HG03432 (cell line): ENCODE results near the gene DNAJB11.
"Not testable (repeated sequence)": the region's sequence is repeated elsewhere in the genome, so short reads cannot be mapped to it uniquely, and the experiment has no call there.

Source experiments
- ATAC-seq: cut with Tn5 transposase; IDR thresholded peaks from one replicate; pipeline ENCODE4 v1.9.1; 2021; ENCODE audit warnings: mild to moderate bottlenecking, moderate library complexity; ENCODE audit not compliant: unreplicated experiment

The DNAJB11 gene

DNA sequence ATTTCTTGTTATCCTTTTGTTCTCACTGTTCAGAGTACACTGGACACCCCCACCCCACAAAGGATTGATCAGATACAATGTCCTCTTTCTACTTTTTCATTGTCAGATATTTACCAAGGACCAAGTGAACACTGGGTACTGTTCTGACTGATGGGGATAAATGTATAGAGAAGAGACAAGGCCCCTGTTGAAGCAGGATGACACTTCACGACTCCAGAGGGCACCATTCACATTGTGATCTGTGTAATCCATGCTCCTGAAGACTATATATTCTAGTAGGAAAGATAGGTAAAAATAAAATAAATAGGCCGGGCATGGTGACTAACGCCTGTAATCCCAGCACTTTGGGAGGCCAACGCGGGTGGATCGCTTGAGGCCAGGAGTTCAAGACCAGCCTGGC is 19.1 kb upstream of the DNAJB11 start:
- no peak for ATAC-seq

DNA sequence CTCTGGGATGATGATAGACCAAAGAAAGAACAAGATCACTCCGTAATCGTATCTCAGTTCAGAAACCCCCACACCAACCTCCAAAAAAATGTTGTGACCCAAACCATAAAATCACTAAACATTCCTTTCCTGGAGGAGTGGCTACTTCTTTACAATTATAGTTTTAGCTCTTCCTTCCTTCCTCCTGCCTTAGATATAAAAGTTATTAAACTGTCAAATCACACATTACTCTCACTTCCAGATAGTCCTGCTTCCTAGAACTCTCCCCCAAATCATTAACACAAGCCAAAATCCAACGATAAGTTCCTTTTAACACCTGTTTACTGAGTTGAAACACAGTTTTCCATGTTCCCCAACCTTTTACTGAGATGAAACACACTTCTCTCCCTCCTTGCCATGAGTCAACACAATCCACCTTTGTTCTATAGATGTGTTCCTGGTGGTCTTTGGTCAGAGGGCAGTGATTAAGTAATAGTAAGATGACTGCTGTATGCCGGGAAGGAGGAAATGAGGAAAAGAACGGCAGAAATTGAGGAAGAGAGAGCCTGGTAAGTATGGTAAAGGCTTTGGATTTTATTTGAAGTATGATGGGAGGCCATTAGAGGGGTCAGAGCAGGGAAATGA is 18.0 kb upstream of the DNAJB11 start:
- ATAC-seq = no peak

DNA sequence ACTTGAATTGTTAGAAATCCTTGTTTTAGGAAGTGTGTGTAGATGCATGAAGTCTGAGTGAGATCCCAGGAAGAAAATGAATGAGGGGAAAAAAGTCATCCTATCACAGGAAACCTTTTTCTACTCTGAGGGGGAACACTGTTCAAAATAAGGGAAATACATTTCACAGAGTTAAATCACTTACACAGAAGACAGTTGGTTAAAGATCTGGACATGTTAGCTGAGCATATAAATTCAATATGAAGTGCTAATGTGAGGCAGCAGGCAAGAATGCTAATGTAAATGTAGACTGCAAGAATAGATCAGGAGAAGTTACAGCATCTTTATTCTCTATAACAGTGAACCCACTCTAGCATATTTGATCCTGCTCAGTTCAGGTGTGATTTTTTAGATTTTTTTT is 5.9 kb upstream of the DNAJB11 start:
- no peak for ATAC-seq

DNA sequence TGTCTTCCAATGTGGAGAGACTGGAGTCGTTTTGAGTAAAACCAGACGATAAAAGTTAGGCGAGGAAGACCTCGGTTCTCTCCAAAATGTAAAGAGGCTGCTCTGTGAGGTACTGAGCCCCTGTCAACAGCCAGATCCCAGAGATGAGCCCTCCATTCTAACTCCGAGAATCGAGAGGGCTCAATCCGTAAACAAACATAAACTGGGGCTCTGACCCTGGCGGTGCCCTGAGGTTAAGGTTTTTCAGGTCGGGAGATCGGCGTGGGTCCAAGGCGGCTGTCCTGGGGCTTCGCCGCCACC is 3.8 kb upstream of the DNAJB11 start:
- no peak for ATAC-seq

DNA sequence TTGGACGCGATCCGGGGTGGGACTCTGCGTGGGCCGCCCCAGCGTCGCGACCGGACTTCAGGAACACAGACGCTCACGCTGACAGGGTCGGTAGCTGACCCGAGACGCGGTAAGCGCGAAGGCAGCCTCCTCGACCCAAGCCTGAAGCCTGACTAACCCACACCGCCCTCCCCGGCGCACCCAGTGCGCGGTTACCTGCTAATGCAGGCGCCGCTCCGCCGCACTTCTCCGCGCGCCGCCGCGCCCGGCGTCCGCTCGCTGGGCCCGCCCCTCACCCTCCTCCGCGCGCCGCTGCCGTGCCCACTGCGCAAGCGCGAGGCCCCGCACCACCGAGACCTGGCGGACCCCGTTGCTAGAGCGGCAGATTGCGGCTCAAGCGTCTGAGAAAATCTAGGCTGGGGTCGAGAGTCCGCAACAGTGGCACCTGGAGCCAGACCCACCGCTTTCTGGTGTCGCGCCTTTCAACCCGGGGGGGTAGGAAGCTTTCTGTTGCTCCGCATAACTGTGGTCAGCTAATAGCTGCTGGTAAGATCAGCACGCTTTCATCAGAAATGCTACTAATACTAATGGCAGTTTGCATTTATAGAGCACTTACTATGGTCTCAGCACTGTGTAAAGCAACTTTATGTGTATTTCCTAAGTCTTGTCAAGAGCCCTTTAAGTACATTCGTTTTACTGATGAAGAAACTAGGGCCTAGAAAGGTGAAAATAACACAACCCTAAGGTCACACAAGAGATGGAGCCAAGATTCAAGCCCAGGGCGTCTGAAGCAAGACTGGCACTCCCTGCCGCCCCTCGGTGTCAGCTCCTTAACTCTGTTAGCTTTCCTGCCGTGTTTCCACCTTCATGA is 3.2 kb upstream of the DNAJB11 start, which contains the start of gene TBCCD1:
Gene TBCCD1, minus strand, starts transcription at position 268 of the 850 bp plus-strand sequence. CDS start 3,010 bp downstream, outside the sequence.
- peak; percentile 54 for ATAC-seq

DNA sequence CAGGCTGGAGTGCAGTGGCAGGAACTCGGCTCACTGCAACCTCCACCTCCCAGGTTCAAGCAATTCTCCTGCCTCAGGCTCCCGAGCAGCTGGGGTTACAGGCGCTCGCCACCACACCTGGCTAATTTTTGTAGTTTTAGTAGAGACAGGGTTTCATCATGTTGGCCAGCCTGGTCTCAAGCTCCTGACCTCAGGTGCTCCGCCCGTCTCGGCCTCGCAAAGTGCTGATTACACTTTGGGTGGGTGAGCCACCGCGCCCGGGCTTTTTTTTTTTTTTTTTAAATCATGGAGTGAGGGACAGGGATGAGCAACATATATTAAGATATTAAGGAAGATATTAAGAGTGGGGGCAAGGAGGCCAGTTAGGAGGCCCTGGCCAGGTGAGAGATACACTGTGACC is 1.2 kb upstream of the DNAJB11 start:
- not testable (repeated sequence) for ATAC-seq

DNA sequence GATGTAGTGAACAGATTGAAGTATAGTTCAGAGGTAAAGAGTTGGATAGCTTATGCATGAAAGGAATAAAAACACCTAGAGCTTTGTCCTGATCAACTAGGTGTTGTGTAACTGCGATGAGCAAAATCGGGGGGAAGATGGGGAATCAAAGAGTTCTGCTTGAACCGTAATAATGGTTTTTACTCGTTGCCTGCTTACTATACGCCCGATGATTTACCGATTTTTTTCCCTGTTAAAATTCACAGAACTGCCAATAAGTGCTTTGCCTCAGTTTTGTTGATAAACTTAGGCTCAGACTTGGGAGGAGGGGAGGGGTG is 783 bp upstream of the DNAJB11 start:
- ATAC-seq = no peak

DNA sequence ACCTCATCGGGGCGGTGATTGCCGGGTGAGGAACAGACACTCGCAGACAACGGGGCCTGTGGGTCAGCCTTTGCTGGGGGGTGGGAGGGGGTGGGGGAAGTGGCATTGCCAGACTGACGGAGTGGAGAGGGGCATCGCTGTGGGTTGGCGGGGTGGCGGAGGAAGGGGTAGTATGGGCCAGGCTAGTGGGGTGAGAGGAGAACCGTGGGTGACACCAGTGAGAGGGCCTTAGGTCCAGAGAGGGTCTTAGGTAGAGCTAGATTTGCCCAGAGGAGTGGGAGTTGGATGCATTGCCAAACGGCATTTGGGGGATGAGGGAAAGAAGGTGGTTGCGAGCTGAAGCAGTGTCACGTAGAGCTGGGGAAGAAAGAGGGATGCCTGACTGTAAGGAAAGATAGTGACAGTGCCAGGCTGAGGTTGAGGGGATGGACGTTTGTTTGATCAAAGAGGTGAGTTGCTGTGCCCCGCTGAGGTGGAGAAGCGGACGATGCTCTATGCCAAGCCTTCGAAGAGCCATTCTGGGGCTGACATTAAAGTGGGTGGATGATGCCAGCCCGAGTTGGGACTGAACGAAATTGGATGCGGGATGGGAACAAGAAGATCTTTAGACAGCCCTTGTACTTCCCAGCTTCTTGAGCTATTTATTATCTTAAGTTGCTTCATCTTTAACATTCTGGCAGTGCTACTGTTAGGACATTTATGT is 572 bp downstream of the DNAJB11 start:
- ATAC-seq = no peak

- no peak for ATAC-seq
These were observed 1.1 kb downstream of the DNAJB11 start for GRCh38 chr3:186571644-186572013.

GRCh38 chr3:186577521-186577920 is 7.0 kb downstream of the DNAJB11 start:
- no peak for ATAC-seq

DNA sequence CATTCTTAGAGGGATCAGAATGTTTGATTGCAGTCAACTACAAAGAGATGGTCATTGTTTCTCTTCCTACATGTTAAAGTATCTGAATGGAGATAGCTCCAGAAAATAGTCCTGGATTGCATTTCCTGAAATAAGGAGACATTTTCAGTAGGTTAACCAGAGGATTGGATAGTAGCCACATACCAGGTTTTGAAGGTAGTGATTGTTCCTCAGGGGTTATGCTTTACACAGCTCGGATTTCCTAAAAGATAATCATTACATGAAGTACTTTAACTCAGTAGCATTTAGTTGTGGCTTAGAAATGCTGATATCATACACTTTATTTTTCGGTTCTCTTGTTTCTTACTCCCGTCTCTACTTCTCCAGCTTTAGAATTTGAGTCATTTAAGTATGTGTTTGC is 10.3 kb downstream of the DNAJB11 start:
- no peak for ATAC-seq

DNA sequence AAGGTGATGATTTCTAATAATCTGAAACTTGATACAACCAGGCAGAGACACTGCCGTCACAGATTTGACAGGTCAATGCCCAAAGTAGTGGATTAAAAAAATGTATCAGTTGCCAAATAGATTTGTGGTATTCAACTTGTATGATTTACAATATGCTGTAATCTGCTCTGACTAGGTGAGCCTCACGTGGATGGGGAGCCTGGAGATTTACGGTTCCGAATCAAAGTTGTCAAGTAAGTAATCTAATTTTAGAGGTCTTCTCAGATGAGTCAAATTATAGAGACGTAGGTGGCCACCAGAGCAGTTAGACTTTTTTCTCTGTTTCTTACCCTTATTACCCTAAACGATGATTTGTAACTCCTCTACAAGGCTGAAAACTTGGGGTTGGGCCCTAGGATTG is 12.0 kb downstream of the DNAJB11 start:
- ATAC-seq = no peak

DNA sequence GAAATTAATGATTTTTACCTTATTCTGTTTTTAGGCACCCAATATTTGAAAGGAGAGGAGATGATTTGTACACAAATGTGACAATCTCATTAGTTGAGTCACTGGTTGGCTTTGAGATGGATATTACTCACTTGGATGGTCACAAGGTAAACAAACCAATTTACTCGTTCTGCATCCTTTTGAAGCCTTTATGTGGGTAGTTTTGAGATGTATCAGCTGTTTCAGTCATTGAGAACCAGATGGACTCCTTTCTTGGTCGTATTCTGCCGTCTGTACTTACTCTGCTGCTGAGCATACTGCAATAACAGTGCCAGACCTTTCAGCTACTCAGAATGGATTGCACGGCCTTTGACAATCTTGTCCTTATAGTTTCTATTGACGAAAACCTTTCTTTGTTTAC is 13.3 kb downstream of the DNAJB11 start:
- ATAC-seq = no peak

DNA sequence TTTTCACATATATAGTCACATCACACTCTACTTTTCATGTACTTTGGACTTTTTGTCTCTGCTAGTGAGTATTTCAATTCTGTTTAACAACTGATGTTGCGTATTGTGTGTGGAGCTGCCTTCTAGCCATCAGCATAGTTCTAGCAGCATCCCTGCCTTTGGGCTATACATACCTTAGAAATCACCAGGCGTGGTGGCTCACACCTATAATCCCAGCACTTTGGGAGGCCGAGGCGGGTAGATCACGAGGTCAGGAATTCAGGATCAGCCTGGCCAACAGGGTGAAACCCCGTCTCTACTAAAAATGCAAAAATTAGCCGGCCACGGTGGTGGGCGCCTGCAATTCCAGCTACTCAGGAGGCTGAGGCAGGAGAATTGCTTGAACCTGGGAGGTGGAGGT is 15.7 kb downstream of the DNAJB11 start:
- not testable (repeated sequence) for ATAC-seq

- ATAC-seq = no peak
These were observed 16.7 kb downstream of the DNAJB11 start for GRCh38 chr3:186587183-186587582.

DNA sequence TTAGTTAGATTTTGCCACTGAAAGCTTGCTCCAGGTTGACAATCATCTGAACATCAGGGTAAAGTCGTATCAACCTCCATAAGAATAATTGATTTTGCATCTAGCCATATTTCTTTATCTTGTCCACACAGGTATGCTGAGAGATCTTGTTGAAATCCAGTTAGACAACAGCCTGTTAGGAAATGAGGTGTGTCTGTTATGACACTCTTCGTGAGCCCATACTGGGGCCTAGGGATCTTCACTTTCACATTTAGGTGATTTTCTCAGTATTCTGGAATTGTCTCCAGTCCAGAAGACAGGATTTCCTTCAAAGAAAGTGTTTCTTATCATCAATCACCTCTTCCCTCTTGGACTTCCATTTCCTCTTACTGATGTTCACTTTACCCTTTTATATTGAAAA is 18.1 kb downstream of the DNAJB11 start:
- no peak for ATAC-seq

DNA sequence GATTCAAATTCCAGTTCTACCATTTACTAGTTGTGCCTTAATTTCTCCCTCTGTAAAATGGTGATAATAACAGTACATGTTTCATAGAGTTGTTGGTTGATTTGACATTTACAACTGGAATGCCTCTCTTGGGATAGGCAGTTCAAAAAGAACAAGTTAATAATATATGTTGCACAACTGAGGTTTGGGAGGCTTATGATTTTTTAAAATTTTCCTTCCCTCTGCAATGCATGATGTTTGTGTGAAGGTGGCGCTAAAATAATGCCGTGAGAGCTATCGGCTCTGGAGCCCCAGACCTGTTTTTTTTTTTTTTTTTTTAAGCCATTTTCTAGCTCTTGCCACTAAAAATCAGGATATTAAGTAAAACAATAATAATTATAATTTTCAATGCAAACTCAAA is 18.6 kb downstream of the DNAJB11 start:
- ATAC-seq = no peak

- ATAC-seq = no peak
These were observed 19.5 kb downstream of the DNAJB11 start for GRCh38 chr3:186589856-186590579.

DNA sequence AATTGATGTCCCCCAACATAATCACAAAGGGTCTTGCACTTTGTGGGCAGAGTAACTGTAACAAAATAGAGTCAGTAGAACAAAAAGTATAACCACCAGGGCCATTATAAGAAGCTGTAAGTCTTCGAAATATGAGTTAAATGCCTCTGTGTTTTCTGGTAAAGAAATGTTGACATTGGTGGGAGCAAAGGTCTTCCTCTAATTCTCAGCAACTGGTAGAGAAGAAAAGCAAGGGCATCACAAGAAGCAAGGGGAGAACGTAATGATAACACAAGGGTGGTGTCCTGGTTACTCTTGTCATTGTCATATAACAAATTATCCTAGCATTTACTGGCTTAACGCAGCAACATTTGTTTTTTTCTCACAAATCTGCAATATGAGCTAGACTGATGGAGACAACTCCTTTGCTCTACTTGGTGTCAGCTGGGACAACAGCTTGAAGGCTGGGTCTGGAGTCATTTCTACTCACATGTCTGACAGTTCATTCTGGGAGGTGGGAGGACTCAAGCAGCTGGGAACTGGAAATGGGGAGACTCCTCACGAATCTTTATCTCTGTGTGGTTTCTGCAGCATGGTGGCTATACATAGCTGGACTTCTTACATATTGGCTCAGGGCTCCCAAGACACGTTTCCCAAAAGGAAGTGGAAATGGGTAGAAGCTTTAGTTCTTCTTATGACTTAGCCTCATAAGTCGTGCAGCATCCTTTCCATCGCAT is 20.2 kb downstream of the DNAJB11 start:
- ATAC-seq = no peak

DNA sequence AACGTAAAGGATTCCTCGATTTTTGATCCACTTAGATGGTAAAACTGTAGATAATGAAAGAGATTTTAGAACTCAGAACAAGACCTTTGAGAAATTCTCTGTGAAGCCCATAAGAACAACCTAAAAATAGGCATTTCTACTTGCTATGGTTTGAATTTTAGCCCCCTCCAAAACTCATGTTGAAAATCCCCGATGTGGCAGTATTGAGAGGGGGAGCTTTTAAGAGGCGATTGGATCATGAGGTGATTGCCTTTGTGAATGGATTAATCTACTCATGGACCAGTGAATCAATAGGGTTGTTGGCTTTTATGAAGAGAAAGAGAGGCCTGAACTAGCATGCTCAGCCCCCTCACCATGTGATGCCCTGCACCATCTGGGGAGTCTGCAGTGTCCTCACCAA is 22.2 kb downstream of the DNAJB11 start:
- ATAC-seq = no peak

GRCh38 chr3:186593862-186594261 is 23.3 kb downstream of the DNAJB11 start:
- ATAC-seq = no peak
